ENCODE measurements around the gene MOCS1. TPM values are rescaled to one million over a fixed set of nuclear protein-coding genes. Genes with fewer than 3 reads are reported as not detected.

The MOCS1 gene
- total RNA-seq, 1 experiment from 2014 or later = 7.3 TPM

GRCh38 chr6:39923861-39924260 lies 10.4 kb downstream of the MOCS1 start:
- Histone ChIP-seq H3K27ac (no peak overlapping the region), H3K27me3 (no peaks in the 10 kb centered on the region), H3K9me3 (replicated peaks) (no peaks in the 10 kb centered on the region), H3K4me1 (no peaks in the 10 kb centered on the region), H3K4me3 (no peak overlapping the region), H3K36me3 (no peaks in the 10 kb centered on the region)
- DNase-seq = no peak

- no peaks in the 10 kb centered on the region for H3K27me3 ChIP-seq
- H3K4me3 ChIP-seq = no peak overlapping the region
- no peaks in the 10 kb centered on the region for H3K9me3 ChIP-seq (replicated peaks)
- no peaks in the 10 kb centered on the region for H3K36me3 ChIP-seq
- no peaks in the 10 kb centered on the region for H3K4me1 ChIP-seq
- DNase-seq = no peak
- H3K27ac ChIP-seq = no peak overlapping the region
Measured at GRCh38 chr6:39923394-39923793, 10.9 kb downstream of the MOCS1 start.

- DNase-seq = no peak
- Histone ChIP-seq H3K27ac (no peak overlapping the region), H3K36me3 (no peaks in the 10 kb centered on the region), H3K9me3 (replicated peaks) (no peaks in the 10 kb centered on the region), H3K27me3 (no peaks in the 10 kb centered on the region), H3K4me1 (no peaks in the 10 kb centered on the region), H3K4me3 (no peak overlapping the region)
Measured at GRCh38 chr6:39922821-39923220, 11.4 kb downstream of the MOCS1 start.

GRCh38 chr6:39920157-39920556 lies 14.1 kb downstream of the MOCS1 start:
- H3K27me3 ChIP-seq = no peaks in the 10 kb centered on the region
- no peak overlapping the region for H3K4me3 ChIP-seq
- no peaks in the 10 kb centered on the region for H3K9me3 ChIP-seq (replicated peaks)
- no peaks in the 10 kb centered on the region for H3K4me1 ChIP-seq
- no peak overlapping the region for H3K27ac ChIP-seq
- no peaks in the 10 kb centered on the region; the same call in 1 of the 2 replicates for H3K36me3 ChIP-seq
- DNase-seq = no peak

- Histone ChIP-seq H3K27ac (no peak overlapping the region), H3K27me3 (no peaks in the 10 kb centered on the region), H3K9me3 (replicated peaks) (no peaks in the 10 kb centered on the region), H3K4me3 (no peak overlapping the region), H3K36me3 (no peaks in the 10 kb centered on the region; the same call in 1 of the 2 replicates), H3K4me1 (no peaks in the 10 kb centered on the region)
- DNase-seq = no peak
Measured at GRCh38 chr6:39918831-39919230, 15.4 kb downstream of the MOCS1 start.

GRCh38 chr6:39917981-39918380 lies 16.3 kb downstream of the MOCS1 start:
- Histone ChIP-seq H3K4me3 (no peak overlapping the region), H3K27me3 (no peaks in the 10 kb centered on the region), H3K4me1 (no peaks in the 10 kb centered on the region), H3K36me3 (no peaks in the 10 kb centered on the region; the same call in 1 of the 2 replicates), H3K9me3 (replicated peaks) (no peaks in the 10 kb centered on the region), H3K27ac (no peak overlapping the region)
- no peak for DNase-seq

GRCh38 chr6:39917329-39917728 lies 16.9 kb downstream of the MOCS1 start:
- Histone ChIP-seq H3K27ac (no peak overlapping the region), H3K4me3 (no peak overlapping the region), H3K36me3 (no peaks in the 10 kb centered on the region; the same call in 1 of the 2 replicates), H3K27me3 (no peaks in the 10 kb centered on the region), H3K4me1 (no peaks in the 10 kb centered on the region), H3K9me3 (replicated peaks) (no peaks in the 10 kb centered on the region)
- DNase-seq = no peak

- H3K27me3 ChIP-seq = no peaks in the 10 kb centered on the region
- H3K4me1 ChIP-seq = no peaks in the 10 kb centered on the region
- H3K27ac ChIP-seq = no peak overlapping the region
Measured at GRCh38 chr6:39915866-39916265, 18.4 kb downstream of the MOCS1 start.

GRCh38 chr6:39914239-39914638 lies 20.0 kb downstream of the MOCS1 start:
- Histone ChIP-seq H3K27ac (no peak overlapping the region), H3K4me3 (no peak overlapping the region), H3K36me3 (no peaks in the 10 kb centered on the region; the same call in 1 of the 2 replicates), H3K9me3 (replicated peaks) (no peaks in the 10 kb centered on the region), H3K27me3 (no peaks in the 10 kb centered on the region), H3K4me1 (no peaks in the 10 kb centered on the region)
- DNase-seq = no peak

More at GRCh38 chr6:39915866-39916265, 18.4 kb downstream of the MOCS1 start:
- no peak overlapping the region for H3K4me3 ChIP-seq
- DNase-seq = no peak
- no peaks in the 10 kb centered on the region; the same call in 1 of the 2 replicates for H3K36me3 ChIP-seq
- H3K9me3 ChIP-seq (replicated peaks) = no peaks in the 10 kb centered on the region

GRCh38 chr6:39913391-39913916 lies 20.8 kb downstream of the MOCS1 start:
- H3K27me3 ChIP-seq = no peaks in the 10 kb centered on the region
- H3K4me1 ChIP-seq = no peaks in the 10 kb centered on the region
- H3K9me3 ChIP-seq (replicated peaks) = no peaks in the 10 kb centered on the region
- H3K4me3 ChIP-seq = no peak overlapping the region
- no peak overlapping the region for H3K27ac ChIP-seq
- DNase-seq = no peak
- H3K36me3 ChIP-seq = no peaks in the 10 kb centered on the region; the same call in 1 of the 2 replicates

- Histone ChIP-seq H3K27ac (no peak overlapping the region), H3K36me3 (no peaks in the 10 kb centered on the region; the same call in 1 of the 2 replicates), H3K4me3 (no peak overlapping the region), H3K9me3 (replicated peaks) (no peaks in the 10 kb centered on the region), H3K27me3 (no peaks in the 10 kb centered on the region), H3K4me1 (no peaks in the 10 kb centered on the region)
- no peak for DNase-seq
Measured at GRCh38 chr6:39912446-39912845, 21.8 kb downstream of the MOCS1 start.

GRCh38 chr6:39911513-39912125 lies 22.6 kb downstream of the MOCS1 start:
- Histone ChIP-seq H3K27ac (no peak overlapping the region), H3K36me3 (no peaks in the 10 kb centered on the region; the same call in 1 of the 2 replicates), H3K4me3 (no peak overlapping the region), H3K4me1 (no peaks in the 10 kb centered on the region), H3K9me3 (replicated peaks) (no peaks in the 10 kb centered on the region), H3K27me3 (no peaks in the 10 kb centered on the region)
- DNase-seq = no peak

- no peaks in the 10 kb centered on the region for H3K36me3 ChIP-seq
- no peak overlapping the region for H3K27ac ChIP-seq
- no peaks in the 10 kb centered on the region for H3K4me1 ChIP-seq
- DNase-seq = no peak
- no peaks in the 10 kb centered on the region for H3K27me3 ChIP-seq
- H3K9me3 ChIP-seq (replicated peaks) = no peaks in the 10 kb centered on the region
- no peak overlapping the region for H3K4me3 ChIP-seq
Measured at GRCh38 chr6:39910744-39911143, 23.5 kb downstream of the MOCS1 start.

GRCh38 chr6:39910164-39910563 lies 24.1 kb downstream of the MOCS1 start:
- Histone ChIP-seq H3K9me3 (replicated peaks) (no peaks in the 10 kb centered on the region), H3K27ac (no peak overlapping the region), H3K4me3 (no peak overlapping the region), H3K4me1 (no peaks in the 10 kb centered on the region), H3K36me3 (no peaks in the 10 kb centered on the region), H3K27me3 (no peaks in the 10 kb centered on the region)
- no peak for DNase-seq

GRCh38 chr6:39909701-39910100 lies 24.6 kb downstream of the MOCS1 start:
- H3K9me3 ChIP-seq (replicated peaks) = no peaks in the 10 kb centered on the region
- H3K27ac ChIP-seq = no peak overlapping the region
- H3K4me3 ChIP-seq = no peak overlapping the region
- no peak for DNase-seq
- no peaks in the 10 kb centered on the region for H3K36me3 ChIP-seq
- H3K4me1 ChIP-seq = no peaks in the 10 kb centered on the region
- no peaks in the 10 kb centered on the region for H3K27me3 ChIP-seq
